H4 (cell line): ENCODE data around the gene NCOA6. TPM values are rescaled to one million over a fixed set of nuclear protein-coding genes. Genes with fewer than 3 reads are reported as not detected.
"Not testable (repeated sequence)": the region's sequence is repeated elsewhere in the genome, so short reads cannot be mapped to it uniquely, and the experiment has no call there.

Experiments used
- DNase-seq: peaks from one replicate; pipeline ENCODE4 v3.0.0-alpha.2; 2015; ENCODE audit warnings: low spot score
- total RNA-seq: library from RNA; depleted of rRNA; stranded (reverse); fragments of >200 nt; shearing (Covaris generic); gene quantifications from 2 replicates; pipeline ENCODE4 v1.2.3, GENCODE V29; 2014

Gene NCOA6
- total RNA-seq, 1 experiment from 2014 or later = 7.9 TPM

DNA sequence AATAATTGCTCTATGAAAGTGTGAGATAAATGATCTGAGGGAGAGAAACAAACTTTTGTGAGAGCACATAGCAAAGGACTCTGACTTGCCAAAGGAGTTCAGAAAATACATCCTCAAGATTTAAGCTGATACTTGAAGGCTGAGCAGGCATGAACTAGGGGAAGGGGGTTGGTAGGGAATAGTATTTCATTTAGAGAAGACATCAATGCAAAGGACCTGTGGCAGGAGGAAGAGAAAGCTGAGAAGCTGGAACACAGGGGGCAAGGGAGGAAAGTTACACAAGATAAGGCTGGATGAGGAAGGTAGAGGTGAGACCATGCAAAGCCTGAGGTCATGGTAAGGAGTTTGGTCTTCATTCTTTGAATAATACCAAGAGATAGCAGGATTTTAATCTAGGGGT, 50.6 kb downstream of the NCOA6 start:
- DNase-seq = no peak

DNA sequence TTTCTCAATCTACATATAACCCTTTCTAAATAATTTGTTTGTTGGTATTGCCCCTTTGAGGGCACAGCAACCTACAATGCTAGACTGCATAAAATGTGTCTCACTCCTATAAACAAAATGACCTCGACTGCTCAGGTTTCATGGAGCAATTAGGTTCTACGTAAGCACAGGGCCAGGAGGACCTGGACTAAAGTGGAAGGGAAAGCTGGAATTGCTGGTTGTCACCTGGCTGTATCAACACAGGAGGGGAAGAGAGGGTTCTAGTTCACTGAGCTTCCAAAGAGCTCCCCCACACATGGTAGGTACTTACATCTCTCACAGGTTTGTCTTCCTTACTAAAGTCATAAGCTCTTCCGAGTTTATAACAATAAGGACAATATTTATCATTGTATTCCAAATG, 51.0 kb downstream of the NCOA6 start:
- no peak for DNase-seq

DNA sequence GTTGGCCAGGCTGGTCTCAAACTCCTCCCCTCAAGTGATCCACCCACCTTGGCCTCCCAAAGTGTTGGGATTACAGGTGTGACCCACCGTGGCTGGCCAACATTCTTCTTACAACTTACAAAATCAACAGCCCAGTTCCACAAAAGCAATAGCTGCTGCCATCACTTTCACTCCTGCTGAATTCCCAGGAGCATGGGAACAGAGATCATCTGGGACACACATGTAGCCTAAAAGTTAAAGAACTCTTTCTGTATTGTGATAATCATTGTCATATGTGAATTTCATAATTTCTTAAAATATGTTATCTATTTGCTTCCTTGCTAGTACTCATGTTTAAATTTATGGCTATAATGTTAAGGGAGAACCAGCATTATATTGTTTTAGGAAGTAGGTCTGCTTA, 51.7 kb downstream of the NCOA6 start:
- DNase-seq = no peak

DNA sequence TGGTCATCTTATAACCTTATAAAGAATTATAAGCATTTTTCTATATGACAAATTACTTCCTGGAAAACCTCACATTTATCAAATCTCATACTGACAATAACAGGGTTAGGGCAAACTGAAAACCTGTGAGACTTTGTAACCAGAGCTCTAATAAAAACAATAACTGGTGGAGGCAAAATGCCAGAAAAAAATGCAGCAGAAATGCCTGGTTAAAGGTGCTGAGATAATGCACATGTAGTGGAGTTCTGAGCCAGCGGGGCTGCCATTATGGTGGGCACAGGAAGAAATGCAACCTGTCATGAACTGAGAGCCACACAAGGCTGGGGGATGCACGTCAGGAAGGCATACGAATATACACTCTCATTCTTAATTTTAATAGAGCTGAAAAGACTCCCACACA, 53.0 kb downstream of the NCOA6 start:
- DNase-seq = no peak

DNA sequence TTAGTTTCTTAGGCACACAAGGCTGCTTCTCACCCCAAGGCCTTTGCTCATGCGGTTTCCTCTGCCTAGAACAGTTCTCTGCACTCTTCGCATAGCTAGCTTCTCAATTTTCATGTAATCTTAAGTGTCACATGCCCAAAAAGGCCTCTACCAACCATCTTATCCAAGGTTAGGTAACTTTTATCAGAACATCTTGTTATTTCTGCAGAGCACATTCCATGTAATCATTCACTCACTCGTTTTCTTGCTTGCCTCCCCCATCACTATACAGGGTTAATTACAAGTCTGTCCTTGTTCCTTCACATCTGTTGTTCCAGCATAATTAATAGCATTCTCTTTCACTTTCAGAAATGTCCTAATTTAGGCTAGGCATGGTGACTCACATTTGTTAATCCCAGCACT, 53.8 kb downstream of the NCOA6 start:
- no peak for DNase-seq

DNA sequence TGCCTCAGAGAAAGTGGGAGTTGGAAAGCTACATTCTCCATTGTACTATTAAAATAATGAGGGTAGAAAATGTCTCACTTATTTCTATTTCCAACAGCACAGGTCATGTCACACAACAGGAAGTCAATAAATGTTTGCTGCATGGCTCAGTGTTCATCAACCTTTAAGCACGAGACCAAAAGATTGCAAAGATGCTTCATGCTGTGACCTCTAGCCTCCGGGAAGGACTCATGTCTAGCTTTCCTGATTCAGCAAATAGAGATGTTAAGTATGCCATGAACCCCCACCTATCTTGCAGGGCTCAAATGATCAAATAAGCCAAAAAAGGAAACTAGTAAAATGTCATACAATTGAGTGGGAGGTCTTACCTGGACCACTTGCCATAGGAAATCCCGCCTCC, 57.4 kb downstream of the NCOA6 start:
- DNase-seq = no peak

DNA sequence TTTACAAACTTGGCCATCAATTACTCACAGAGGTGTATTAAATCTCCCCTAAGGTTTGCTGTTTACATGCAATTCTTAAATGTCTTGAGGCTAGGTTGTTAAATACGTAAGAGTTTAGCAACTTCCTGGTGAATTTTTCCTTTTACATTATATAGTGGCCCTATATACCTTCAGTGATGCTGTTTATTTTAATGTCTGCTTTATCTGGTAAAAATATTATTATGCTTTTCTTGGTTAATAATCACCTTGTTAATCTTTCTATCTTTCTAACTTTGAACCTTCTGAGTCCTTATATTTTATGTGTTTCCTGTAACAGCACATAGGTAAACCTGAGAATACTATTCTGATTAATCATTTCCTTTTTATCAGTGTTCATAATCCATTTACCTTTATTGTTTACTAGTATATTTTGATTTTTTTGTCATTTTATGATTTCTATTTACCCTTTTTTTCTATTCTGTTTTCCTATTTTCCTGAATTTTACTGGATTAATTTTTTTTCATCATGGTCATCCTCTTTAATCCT, 63.4 kb downstream of the NCOA6 start:
- DNase-seq = no peak

DNA sequence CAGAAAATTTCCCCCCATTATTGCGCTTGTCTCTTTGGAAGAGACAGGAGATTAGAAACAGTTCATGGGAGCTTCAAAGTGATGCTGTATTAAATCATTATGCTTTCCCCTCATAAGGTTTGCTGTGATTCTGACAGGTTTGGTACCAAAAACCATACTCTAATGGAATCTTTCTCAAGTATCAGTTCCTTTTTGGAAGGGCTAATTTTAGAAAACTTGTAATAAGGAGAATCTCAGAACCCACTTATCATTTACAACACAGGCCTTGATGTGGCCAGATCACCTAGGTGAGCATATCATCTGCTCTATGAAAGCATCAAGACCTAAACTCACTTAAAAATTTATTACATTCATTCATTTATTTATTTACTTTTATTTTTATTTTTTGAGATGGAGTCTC, 70.1 kb downstream of the NCOA6 start:
- no peak for DNase-seq

DNA sequence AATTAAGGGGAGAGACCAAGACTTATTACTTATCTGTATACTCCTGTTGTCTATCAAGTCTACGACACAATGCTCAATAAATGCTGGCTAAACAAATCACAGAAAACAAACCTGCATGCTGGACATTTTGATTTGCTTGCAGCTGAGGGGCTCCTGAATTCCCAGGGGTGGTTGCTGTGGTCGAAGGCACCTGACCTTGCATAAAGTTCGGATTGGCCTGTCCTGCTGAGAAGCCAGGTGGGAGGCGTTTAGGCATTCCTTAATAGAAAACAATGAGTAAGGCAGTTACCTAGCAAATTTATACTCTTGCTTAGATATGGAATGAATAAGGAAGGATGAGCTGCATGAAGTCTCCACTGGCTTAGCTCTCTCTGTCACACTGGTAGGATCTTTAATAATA, 70.8 kb downstream of the NCOA6 start:
- no peak for DNase-seq

DNA sequence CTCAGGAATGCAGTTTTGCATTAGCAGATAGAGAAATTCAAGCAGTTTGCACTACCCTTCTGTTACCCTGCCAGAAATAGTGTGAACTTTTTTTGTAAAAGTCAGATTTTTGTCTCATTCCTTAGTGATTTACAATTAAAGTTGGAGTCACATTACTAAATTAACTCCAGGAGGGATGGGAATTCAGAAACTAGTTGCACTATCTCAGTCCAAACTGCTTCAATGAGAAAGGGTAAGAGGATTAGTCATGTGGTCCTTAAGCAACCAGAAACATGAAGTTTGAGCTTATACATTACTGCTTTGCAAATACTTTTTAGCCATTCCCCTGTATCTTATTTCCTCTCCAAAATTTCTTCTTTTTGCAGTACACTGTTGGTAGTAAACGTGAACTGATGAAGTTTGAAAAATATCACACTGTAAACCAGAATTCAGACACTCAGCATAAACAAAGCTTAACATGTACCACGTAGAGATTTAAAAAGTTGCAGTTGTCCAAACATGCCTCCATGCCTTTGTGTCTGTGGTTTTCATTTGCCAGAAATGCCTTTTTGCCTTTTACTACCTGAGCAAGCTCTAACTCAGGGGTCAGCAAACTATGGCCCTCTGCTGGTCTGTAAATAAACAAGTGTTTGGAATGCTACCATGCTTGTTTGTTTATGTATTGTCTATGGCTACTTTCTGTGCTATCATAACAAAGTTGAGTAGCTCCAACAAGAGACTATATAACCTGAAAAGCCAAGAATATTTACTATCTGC, 71.6 kb downstream of the NCOA6 start:
- DNase-seq = no peak

DNA sequence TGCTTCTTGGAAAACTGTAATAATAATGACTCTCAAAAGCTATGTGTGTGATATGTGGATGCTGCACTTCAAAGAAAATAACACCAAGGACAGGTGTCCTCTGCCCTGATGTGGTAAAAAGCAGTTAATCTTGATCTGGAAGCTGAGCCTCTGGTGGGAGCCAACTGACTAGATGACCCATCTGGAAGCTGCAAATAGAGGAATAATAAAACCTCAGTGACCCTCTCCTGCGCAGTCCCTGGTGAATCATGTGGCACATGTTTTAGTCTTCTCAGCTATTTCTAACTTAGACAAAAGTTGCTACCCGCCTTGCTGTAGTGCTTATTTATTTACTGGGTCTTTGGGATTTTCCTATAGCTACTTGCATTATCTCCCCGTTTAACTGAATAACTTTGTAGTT, 74.0 kb downstream of the NCOA6 start:
- DNase-seq = no peak

DNA sequence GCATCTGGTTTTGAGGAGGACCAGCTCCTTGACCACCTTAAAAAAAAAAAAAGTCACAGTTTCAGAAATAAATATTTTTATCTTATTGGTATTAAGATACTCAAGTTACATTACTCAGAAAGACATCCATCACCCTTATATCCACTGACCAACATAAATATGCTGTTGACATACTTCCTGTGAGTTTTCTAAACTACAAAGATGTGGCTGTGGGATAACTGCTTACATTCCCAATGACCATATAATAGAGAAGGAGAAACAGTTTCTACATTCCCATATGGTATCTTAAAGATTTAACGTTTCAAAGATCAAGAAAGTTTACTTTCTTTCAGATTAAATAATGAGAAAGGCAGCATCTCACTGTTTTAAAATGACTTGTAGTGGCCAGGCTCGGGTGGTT, 75.0 kb downstream of the NCOA6 start:
- no peak for DNase-seq

DNA sequence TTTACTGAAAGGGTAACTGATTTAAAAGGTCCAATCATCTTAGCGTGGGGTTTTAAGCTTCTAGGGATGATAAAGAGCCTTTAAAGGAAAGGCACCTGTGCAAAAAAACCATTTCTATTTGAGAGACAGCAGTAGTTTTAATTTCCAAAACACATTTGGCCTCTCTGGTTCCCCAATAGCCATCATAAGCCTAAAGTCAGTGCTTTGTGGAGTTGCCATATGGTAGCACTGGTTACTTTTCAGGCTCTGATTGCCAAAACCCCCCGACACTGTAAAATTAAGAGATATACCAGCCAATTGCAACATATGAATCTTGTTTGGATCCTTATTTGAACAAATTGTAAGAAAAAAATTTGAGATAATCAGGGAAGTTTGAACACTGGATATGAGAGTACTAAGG, 76.7 kb downstream of the NCOA6 start:
- DNase-seq = no peak

DNA sequence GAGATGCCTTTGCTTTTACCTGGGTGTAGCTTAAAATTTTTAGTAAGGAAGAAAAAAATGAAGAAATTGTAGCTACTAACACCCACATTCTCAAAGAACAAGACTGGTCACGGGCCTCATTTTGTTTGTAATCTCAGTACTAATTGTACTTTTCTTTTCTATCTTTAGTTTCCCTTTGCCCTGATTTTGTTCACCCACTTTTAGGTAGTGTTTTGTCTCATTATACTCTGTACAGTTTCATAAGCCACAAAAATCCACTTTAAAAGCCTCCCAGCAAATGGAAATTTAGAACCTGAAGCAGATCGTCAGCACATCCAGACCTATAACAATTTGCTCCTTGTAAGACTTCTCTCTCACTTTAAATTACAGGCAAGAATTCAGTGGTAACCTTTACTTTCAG, 78.0 kb downstream of the NCOA6 start:
- DNase-seq = no peak

DNA sequence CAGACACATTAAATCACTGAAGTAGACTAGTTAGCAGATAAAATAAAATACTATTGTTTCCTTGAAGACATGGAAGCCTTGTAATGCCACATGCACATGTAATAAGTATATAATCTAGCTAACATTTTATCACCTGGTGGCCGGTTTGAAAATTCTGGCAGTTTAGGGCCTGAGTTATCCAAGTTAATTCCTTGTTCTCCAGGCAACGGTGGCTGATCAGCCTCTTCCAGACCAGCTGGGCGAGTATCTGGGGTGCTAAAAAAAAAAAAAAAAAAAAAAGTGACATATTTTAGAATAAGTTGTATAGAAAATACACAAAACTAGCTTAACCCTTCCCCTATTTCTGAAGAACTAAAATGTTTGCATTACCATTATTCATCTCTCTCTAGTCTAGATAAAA, 78.8 kb downstream of the NCOA6 start:
- DNase-seq = no peak

DNA sequence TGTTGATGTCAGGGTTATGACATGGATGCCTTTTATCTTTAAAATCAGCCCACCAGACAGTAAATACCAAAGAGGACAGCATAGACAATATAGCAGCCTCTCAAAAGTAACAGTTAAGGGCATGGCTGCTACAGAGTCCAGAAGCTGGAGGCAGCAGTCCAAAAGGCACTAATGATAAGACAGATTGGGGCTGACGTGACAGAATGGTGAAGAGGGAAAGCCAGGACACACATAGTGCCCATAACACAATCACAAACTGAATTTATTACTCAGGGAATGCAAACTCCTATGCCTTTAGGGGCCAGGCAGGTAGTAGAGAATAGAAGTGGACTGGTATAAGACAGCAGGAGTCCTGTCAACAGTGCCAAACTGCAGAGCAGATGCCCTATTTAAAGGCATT, 80.6 kb downstream of the NCOA6 start:
- DNase-seq = no peak

DNA sequence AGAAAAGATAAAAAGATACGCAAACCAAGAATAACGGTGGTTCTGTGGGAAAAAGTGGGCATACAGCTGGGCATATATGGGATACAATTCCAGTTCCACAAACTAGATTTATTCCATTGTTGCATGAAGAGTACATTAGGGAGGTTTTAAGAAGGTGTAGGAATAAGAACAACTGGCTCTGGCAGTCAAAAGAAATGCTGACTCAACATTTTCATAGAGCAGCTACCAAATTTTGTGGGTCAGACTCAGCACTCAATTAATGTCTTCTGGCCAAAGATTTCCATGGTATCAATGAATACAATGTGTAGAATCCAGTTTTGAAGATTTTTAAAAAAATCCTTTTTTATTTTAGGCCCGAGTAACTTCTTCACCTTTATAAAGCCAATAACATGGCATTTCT, 81.1 kb downstream of the NCOA6 start:
- no peak for DNase-seq

DNA sequence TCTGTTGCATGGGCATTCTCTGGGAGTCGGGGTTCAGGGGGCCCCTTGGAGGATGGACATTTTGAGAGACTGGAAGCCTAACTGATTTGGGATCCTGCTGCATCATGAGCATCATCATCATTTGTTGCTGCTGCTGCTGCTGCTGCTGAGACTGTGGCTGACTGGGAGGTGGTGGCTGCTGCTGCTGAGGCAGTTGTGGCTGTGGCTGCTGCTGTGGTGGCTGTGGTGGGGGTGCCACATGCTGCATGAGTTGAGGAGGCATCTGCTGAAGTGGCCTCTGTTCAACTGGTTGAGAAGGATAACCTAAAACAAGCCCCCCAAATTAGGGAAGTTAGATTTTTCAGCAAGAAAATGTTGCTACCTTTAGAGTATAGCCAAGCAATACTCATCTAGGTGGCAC, 82.4 kb downstream of the NCOA6 start:
- DNase-seq = no peak

DNA sequence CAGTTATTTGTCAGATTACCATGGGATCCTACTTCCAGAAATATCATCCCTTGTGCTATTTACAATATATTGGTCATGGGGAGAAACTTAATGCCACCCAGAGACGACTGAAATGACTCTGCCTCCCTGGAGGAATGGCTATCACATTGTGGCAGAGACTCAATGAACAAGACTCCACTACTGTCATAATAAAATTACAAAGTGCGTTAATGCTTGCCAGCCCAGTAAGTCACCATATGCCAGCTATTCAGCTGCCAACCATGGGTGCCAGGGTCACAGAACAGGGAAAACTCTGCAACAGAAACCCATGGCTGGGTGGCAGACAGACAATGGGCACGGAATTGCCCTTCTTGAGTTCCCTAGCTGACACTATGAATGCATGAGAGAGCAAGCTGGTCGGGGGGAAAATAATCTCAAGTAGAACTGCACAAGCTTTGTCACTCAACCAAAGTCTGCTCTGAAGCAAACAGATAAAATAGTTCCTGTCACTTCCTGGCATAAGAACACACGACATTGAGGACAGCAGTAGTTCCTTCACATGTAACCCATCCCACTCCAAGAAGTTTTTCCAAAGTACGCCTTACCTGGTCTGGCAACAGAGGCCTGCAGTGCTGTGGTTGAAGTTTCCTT, 89.2 kb downstream of the NCOA6 start:
- no peak for DNase-seq

DNA sequence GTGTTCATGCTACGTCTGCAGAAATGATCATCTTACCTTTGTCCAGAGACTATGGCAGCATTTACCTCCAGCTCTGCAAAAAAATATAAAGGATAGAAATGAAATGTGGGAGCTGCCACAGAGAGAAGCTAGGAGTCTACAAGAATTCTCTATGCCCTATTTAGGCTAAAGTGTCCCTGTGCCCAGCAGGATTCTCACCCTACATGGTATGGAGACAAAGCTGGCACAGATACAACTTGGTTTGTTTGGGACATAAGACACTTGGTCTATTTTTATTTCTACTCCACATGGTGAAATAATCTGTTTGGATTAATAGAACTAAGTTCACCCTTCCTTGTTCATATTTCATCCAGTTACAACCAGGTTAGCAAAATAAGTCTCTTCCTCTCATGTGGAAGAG, 92.9 kb downstream of the NCOA6 start:
- no peak for DNase-seq

DNA sequence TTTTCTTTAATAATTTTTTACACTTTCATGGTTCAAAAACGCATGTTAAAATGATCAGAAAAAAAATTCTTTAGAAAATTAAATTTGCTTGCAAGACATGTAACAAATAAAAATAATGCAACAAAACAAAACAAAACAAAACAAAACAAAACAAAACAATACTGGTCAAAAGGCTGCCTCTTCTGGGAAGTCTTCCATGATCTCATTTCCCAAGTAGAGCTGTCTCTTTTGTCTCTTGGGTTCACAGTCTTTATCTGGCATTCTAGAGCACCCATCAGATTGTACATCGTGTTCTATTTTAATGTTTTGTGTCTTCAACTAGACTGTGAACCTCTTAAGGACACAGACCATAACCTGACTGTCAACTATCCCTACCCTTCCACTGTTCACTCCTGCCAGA, 96.0 kb downstream of the NCOA6 start:
- DNase-seq = no peak

DNA sequence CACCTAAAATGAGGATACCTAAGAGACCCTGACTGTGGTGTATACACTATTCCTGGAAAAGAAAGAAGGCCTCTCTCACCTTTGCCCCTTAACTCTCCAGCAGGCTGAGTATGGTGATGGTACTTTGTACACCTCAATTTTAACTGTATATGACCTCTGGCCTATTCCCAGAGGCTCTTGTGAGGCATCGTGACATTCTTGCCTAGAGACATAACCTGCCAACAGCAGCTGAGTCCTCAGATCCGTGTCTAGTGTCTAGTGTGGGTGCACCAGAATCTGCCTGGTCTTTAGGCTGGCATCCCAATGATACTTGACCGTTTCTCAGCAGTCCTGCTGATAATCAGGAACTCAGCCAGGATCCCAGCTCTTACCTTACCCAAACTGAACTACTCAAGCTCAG, 101.3 kb downstream of the NCOA6 start:
- no peak for DNase-seq

DNA sequence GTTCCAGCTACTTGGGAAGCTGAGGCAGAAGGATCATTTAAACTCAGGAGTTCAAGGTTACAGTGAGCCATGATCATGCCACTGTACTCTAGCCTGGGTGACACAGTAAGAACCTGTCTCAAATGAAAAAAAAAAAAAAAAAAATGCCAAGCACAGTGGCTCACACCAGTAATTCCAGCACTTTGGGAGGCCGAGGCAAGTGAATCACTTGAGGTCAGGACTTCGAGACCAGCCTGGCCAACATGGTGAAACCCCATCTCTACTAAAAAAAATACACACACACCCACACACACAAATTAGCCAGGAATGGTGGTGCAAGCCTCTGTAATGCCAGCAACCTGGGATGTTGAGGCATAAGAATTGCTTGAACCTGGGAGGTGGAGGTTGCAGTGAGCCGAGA, 102.9 kb downstream of the NCOA6 start:
- DNase-seq = not testable (repeated sequence)

DNA sequence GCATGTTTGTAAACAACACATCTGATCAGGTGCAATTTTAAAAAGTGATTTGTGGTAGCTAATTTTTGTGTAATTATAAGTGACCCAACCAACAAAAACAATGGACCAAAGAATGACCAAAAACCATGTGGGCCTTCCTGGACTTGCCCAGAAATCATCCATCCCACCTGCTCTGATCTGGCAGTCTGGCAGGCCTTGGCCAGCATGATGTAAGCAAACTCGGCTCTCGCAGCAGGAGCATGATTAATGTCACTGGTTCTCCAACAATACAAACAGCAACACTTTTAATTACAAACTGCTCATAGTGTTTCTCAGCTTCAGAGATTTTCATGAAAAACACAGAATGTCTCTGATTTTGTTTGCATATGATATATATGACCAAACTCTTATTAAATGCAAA, 105.2 kb downstream of the NCOA6 start:
- DNase-seq = no peak
